Putamen (tissue), 1 donor: Measurements from ENCODE around the gene DENND1A.

ENCODE experiments used
- DNase-seq: peaks from one replicate; pipeline ENCODE4 v3.0.0-alpha.2; 2016; ENCODE audit warnings: low spot score

Gene DENND1A

DNA sequence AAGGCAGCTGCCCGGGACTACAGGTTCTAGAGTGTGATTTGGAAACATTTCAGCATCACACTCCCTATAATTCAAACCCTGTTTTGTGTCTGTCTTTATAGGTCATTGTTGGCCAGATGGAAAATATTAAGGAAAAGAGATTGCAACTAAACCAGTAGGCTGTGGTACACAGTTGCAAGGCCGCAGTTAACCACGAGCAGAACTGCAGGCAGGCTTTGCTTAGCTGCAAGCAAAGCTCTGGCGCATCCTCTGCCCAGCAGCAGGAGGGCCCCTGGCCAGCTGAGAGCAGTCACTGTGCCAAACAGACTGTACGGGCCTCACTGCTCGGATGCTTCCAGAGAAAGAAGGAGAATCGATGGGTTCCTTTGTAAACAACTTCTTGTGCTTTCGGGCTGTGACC lies 204.5 kb downstream of the DENND1A start:
- peak; percentile 53 for DNase-seq

DNA sequence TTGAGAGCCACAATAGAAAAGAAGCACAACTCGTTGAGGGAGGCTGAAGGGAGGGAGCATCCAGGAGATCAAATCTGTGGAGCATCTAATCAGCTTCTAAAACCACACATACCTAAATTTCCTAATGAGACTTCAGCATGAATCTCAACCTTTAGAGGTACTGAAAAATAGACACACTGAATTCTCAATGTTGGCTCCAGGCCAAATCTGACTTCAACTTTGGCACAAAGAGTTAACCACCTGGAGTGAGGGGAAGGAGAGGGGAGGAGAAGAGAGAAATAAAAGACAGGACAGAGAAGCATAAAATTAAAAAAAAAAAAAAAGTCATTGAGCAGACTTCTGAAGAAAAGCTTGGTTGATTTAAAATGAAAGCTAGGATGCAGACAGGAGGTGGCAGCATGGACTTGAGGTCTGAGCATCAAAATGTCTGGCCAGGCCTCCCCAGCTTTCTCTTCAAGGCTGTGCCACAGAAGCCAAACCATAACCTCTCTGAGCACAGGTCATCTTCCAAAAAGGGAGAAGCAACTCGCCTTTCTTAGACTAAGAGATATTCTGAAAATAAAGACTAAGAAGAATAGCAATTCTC lies 205.6 kb downstream of the DENND1A start:
- DNase-seq: no peak

DNA sequence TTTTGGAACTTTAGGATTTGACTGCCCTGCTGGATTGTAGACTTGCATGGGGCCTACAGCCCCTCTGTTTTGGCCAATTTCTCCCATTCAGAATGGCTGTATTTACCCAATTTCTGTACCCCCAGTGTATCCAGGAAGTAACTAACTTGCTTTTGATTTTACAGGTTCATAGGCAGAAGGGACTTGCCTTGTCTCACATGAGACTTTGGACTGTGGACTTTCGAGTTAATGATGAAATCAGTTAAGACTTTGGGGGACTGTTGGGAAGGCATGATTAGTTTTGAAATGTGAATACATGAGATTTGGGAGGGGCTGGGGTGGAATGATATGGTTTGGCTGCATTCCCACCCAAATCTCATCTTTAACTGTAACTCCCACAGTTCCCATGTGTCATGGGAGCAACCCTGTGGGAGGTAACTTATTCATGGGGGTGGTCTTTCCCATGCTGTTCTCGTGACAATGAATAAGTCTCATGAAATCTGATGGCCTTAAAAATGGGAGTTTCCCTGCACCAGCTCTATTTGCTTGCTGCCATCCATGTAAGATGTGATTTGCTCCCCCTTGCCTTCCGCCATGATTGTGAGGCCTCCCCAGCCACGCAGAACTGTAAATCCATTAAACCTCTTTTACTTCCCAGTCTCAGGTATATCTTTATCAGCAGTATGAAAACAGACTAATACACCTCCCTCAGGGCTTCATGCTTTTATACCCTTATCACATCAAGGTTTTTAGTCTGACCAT lies 206.6 kb downstream of the DENND1A start:
- no peak for DNase-seq

DNA sequence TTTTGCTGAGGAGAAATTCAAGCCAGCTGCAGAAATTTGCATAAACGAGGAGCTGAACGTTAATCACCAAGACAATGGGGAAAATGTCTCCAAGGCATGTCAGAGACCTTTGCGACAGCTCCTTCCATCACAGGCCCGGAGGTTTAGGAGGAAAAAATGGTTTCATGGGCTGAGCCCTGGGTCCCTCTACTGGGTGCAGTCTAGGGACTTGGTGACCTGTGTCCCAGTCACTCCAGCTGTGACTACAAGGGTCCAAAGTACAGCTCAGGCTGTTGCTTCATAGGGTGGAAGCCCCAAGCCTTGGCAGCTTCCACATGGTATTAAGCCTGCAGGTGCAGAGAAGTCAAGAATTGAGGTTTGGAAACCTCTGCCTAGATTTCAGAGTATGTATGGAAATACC lies 207.5 kb downstream of the DENND1A start:
- no peak for DNase-seq

DNA sequence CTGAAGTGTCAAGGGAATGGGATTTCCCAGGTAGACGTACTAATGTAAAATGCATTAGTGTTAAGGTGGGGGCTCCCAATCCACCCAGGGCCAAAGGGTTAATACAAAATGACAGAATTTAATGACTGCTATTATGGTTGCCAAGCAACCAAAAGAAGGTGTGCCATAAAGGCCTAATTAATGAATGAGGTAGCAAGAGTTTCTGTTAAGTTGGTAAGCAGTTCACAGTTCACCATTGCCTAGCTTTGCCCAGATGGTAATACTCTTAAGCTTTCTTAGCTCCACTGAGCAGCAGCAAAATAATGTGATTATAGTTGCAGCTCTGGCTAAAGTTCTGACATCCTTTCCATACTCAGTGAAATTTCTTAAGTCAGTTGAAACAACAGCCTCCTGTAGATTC lies 211.7 kb downstream of the DENND1A start:
- no peak for DNase-seq

DNA sequence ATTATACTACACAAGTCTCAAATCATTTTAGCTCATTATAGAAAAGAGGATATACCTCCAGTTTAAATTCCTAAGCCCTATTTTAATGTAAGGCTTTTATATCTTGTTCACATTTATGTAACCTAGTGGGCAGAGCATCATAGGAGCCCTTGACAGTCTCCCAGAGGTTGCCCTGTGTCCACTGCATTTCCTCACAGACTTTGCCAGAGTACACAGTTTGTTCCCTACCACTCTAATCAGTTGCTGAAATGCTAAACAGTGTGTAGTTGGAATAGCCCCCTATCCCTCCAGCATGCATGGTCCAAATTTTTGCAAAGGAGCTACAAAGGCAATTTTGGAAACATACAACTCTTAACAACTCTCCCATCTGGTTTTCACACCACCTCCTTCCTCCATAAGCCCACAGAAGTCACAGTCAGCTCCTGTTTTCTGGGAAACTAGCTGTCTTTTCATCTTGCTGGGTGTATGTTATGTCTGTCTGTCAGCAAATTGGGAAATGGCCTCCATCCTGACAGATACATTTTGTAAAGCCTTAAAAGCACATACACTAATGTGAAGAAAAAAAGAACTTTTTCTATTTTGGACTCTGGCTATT lies 212.2 kb downstream of the DENND1A start:
- DNase-seq: no peak

DNA sequence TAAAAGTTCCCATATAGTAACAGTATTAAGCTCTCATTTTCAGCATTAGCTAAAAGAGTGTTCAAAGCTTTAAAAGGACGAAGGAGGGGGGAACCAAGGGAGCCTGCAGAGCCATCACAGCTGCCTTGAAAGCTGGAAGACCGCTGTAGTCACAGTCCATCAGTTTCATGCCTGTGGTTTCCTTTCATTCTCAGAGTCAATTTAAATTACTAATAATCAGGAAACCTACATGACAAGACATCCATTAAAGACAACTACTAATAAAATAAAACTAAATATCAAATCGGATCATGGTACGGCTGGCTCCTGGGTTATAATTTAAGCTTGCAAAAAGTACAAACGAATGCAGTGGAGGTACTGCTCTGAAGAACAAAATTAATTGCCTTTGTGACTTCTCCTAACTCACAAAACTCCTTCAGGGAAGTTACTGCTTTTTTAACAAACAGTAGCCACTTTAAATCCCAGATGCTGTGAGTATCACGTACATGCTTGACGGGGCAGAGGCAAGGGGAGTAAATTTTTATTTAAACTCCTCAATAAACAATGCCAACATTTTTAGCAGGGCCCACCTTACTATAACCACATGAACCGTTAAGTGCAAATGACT lies 213.5 kb downstream of the DENND1A start:
- no peak for DNase-seq

DNA sequence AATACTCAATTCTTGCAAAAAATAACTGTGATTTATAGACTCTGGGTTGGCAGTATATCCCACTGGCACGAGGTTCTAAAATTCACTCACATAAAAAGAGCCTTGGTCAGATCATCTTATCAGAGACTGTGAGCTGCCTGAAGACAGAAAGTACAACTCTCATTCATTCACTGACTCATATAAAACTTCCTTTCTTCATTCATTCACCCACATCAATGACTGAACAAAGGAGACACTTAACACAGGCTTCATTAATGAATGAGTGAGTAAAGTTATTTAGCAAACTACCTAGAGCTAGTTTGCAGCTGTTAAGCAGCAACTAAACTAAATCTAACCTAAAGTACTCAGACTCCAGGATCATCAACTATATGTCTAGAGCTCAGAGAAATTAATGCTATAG lies 214.7 kb downstream of the DENND1A start:
- DNase-seq: no peak

DNA sequence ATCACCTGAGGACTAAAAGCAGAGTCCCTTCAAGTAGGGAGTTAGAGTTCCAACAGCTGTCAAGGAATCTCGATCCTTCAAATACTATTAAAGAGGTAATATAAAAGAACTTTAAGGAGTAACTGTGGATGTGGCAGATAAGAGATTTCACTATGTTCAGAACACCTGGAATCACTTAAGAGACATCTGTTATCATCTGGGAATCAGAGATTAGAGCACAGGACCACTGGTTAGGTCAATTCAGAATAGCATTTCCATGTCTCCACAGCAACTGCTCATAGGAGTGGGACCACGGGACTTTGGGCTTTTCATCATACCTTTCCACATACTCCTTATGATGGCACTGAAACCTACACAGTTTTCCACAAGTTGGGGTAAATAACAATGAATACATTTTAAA lies 216.6 kb downstream of the DENND1A start:
- DNase-seq: no peak

DNA sequence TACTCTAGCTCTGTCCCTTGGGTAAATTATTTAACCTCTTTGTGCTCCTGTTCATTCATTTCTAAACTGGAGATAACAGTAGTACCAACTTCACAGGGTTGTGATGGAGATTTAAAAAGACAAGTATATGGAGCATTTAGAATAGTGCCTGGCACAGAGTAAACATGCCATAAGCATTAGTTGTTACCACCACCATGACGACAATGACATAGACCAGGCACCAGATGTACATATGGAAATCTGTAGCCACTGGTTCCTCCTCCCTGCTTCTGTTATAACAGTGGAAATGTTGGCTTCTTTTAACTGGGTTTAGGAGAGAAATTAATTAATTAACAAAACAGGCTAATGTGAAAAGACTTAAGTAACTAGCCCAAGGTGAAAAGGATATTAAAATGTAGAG lies 217.5 kb downstream of the DENND1A start:
- DNase-seq: no peak

DNA sequence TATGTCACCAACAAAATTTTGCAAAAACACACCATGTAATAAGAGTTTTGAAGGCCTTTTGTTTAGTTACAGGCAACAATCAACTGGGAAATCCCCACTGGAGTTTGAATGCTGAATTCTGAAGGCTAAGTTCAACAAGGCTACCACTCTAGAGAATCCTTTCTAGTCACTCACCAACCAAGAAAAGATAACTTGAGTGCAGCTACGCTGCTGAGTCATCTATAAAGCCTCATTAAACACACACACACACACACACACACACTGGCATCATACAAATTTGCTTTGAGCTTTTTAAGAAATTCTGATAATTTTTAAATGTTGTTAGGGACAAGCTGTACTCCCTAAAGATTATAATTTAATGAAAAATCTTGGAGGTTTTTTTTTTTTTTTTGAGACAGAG lies 219.6 kb downstream of the DENND1A start:
- no peak for DNase-seq

DNA sequence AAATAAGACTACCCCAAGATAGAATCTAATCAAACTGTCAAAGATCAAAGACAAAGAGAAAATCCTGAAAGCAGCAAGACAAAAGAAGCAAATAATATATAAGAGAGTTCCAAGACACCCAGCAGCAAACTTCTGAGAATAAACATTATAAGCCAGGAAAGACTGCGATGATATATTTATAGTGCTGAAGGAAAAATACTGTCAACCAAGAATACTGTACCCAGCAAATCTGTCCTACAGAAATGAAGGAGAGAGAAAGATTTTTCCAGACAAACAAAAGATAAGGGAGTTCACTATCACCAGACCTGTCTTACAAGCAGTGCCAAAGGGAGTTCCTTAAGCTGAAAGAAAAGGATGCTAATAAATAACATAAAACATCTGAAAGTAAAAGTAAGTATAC lies 227.4 kb downstream of the DENND1A start:
- no peak for DNase-seq

DNA sequence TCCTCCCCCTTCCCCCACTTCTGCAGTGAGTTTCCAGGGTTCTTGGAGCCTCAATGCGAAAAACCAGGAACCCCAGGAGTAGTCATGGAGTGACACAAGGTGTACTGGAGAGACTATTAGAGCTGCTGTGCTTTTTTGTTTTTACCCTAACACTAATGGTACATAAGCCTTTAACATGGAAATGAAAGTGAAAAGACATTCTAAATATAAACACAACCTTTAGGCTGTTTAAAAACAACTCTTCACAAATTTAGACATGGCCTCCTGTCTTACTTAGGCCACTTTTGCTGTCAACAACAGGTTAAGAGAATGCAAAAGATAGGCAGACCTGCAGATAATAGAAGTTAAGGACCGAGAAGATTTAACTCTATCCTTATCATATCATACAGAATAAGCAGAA lies 232.2 kb downstream of the DENND1A start:
- DNase-seq: no peak

DNA sequence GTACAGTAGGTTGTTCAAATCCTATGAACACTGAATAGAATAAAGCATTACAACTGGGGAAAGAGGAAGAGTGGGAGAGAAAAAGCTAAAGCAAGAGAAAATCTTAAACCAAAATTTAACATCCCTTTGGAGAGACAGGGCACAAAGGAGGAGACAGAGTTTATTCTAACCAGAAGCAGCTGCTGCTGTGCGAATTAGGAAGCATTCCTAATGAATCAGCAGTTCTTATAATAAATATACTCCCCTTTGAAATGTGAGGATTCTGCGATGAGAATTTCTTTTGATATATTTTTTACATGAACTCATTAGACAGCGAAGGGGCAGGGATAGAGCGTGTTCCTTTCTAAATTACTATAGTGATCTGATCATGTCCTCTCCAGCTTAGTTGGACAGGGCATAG lies 233.4 kb downstream of the DENND1A start:
- no peak for DNase-seq

DNA sequence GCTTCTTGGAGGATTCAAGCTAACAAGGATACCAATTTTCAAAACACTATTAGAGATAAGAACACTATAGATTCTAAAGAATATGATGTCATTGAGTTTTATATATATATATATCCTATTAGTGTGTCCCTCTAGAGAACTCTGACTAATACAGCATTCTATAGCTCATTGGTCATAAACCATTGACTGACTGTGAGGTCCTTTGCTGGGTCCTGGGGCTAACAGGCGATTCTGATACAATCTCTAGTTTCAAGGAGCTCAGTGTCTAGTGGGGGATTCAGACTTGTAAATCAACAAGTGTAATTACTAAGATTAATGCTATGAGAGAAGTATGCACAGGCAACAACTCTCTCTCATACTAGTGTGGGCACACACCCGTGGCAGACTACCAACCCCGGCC lies 234.5 kb downstream of the DENND1A start:
- no peak for DNase-seq

DNA sequence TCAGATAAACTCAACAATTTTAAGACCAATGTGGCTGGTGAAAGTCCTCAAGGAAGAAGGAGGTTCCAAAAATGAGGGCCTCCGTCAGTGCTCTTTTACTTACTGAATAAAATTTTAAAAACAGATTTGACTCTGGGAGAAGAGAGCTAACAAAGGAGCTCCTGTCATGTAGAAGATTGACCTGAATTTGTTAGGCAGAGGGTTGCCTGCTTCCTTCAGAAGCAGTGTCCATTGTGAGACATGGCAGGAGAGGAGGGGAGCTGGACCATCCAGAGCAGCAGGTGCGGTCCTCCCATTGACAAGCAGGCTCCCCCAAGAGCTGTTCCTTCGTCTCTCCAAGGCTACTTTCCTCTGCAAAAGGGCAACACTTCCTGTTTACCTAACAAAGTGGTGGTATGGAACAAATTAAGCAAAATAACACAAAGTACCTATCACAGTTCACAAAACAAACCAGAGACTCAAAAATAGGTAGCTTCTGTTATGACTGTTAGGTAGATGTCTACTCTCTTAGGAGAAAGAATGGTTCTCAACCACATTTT lies 238.1 kb downstream of the DENND1A start:
- no peak for DNase-seq

DNA sequence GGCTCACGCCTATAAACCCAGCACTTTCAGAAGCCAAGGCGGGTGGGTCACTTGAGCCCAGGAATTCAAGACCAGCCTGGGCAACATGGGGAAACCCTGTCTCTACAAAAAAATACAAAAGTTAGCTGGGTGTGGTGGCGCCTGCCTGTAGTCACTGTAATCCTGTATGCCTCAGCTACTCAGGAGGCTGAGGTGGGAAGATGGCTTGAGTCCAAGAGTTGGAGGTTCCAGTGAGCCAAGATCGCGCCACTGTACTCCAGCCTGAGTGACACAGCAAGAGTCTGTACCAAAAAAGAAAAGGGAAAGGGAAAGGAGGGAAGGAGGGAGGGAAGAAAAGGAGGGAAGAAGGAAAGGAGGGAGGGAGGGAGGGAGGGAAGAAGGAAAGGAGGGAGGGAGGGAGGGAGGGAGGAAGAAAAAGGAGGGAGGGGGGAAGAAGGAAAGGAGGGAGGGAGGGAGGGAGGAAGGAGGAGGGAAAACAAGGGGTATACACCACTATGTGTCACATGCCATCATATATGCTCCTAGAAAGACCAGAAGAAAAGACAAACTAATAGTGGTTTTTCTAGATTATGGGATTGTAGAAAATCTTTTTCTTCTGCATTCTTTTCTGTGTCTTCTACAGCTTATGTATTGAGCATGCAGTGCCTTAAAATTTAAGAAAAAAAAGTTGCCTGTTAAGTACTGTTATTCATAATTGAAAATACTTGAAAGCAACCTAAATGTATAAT lies 240.1 kb downstream of the DENND1A start:
- DNase-seq: no peak

DNA sequence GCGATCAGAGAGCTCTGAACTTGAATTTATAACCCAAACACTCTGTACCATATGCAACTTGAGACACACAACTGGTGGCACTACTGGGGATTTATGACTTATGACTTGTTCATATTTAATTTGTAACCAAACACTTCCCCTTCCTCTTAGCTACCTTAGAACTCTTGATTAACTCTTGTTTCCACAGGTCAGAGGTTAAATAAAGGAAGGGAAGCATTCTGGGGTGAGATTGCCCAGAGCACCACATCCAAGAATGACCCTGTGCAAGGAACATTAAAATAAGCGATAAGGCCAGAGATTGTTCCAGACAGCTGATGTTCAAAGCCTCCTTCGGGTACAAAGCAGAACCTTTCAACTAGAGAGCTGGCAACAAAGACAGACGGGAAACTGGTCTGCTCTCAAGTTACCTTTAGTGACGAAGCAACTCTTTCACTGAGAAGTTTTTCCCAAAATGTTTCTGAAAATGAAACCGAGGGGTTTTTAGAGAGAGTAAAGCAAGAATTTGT lies 242.6 kb downstream of the DENND1A start:
- no peak for DNase-seq

DNA sequence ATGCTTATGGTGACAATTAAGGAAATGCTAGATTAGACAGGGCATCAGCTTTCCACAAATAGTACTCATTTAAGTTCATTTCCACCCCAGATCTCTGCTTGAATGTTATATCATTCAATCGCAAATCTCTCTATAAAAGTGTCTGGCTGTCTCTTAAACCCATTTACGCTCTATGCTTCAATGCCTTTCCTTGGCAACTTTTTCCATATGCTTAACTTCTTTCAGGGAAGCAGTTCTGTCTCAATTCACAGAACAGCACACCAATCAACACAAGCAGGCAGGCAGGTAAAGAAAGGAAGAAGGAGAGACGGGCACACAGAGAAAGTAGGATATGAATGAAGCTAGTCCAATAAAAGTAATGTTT lies 243.1 kb downstream of the DENND1A start:
- DNase-seq: no peak

DNA sequence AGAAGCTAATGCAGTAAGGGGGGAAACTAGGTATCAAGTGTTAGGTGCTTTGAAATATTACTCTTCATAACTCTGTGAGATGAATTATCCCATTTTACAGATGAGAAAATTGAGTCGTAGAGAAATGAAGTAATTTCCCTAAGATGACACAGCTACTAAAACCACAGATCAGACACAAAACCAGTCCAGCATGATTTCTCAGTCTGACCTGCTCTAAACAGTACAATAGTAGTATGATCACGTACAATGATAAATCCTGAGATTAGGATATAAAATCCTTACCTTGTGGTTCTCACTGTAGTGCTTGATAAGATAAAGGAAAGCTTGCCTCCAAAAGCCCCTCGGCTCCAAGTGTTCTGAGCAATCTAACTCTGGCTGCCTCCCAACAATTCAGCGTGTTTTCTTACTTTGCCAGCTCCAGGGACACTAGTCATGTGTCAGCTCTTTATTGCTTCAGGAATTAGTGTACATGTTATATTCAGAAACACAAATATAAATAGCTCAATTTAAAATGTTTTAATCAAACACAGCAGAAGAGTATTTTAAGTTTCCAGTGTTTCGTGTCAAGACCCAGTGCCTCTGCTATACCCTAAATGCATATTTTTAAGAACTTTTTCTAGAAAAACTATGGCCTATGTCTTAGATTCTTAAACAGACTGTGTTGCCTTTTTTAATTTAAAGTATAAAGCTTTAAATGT lies 243.6 kb downstream of the DENND1A start:
- no peak for DNase-seq

DNA sequence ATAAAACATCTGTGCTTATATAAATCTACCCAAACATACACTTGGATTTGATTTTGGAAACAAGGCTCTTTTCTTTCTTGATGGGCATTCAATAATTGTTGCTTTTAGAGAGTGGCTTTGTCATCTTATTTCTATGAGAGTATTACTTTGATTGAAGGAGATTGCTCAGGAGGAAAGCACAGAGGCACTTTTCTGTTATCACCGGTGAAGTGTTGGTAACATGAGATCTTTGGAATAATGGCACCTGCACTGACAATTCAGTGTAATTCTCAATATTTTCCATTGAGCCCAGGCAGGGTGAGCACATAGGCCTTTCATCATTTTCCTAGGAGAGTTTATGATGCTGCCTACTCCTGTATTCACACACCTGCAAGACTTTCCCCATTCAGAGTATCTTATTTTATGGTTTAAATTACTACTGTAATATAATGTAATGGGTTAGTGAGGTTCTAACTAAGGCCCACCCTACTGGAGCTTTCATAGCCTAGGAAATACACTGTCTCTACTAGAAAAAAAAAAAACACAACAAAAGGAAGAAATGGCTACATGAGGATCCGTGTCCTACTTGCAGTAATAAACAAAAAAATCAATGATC lies 244.3 kb downstream of the DENND1A start:
- no peak for DNase-seq
